Measurements from ENCODE around the gene DNAH7. TPM values are rescaled to one million over a fixed set of nuclear protein-coding genes. Genes with fewer than 3 reads are reported as not detected.

Gene DNAH7
- total RNA-seq, 1 experiment from 2014 or later, result 0.92 TPM

DNA sequence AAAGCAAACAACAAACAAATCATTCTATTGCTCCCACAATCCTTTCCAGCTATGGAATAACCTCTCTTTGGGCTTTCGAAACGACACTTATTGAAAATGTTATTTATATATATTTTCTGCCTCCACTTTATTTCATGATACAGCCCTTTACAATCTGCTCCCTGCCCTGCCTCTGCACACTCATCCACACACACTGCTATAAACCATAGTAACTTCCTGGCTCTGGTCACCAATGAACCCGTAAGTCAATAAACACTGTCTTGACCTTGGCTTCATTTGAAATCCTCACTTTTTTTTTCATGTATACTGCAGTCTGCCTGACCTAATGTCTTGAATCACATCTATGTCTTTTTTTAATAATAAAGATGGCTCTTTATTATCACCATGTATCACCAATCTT, 250.1 kb downstream of the DNAH7 start:
- DNase-seq (ENCODE audit: extremely low read depth, low read depth), result no peak

DNA sequence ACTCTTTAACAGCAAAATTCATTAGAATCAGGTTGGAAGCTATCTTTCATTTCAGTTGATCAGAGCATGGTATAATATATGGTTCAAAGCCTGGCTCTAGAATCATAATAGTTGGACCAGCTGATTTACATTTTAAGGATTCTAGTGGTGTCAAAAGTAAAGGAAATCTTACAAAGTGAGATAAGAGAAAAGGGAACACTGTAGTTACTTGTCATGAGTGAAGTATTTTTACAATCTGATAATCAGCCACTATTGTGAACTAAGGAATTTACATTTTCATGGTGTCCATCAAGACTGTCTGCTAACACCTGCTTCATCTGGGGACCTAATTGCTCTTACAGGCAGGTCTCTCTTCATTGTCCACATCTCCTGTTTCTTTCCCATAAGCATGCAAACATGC, 250.5 kb downstream of the DNAH7 start:
- DNase-seq (ENCODE audit: extremely low read depth, low read depth), result no peak

DNA sequence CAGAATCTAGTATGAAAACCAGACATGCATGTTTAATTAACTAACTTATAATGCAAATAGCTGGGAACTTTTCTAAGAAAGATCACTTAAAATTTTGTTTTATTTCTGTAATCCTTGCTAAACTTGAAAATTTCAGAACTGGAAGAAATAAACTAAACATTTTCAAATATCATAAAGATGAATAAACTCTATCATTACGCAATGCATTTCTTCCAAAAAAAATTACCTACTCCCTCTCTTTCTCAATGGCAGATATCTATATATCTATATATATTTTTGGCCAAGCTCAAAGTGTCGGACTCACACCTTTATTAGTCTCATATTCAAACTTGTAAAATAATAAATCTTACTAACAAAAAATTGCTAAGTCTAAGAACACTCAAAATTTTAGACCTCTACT, 253.6 kb downstream of the DNAH7 start:
- DNase-seq (ENCODE audit: extremely low read depth, low read depth), result no peak

DNA sequence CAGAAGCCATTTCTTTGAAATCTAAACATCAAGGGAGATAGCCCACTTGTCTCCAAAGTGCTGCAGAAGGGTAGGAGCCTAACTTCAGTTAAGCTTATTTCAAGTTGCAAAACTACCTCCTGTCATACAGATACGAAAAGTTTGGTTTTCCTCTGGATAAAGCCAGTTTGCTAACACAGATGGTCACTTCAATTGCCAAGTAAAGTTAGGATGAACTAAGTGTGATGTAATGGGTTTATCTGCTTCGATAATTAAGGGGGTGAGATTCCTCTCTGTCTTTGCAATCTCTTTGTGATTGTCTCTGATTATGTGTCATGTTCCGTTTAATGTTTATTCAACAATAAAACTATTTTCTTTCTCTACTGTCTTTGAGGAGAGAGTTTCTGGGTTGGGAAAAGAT, 255.2 kb downstream of the DNAH7 start:
- DNase-seq (ENCODE audit: extremely low read depth, low read depth), result no peak

DNA sequence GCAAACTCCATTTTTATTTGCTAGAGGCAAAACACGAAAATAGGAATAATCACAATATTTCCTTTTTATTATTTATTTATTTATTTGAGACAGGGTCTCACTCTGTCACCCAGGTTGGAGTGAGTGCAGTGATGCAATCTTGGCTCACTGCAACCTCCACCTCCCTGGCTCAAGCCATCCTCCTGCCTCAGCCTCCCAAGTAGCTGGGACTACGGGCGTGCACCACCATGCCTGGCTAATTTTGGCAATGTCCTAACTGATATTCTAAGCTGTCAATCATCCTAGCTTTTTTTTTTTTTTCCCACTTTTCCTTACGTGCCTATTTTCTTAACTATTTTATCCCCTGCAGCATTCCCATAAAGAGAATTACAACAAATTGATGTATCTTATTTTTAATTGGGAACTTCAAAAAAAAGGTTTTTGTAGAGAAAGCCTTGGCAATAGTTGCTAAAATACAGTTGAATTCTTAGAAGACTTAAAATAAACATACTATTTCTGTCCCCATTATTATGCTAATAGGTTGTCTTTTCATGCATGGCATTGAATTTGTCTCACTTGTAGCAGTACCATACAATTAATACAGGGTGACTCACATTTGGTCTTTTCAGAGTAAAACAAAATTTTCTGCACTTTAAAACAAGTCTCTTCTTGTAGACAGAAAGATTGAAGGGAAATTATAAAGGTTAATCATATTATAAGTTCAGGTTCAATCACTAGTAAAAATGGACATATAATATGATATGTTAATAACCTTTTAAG, 258.1 kb downstream of the DNAH7 start:
- no peak for DNase-seq (ENCODE audit: extremely low read depth, low read depth)

DNA sequence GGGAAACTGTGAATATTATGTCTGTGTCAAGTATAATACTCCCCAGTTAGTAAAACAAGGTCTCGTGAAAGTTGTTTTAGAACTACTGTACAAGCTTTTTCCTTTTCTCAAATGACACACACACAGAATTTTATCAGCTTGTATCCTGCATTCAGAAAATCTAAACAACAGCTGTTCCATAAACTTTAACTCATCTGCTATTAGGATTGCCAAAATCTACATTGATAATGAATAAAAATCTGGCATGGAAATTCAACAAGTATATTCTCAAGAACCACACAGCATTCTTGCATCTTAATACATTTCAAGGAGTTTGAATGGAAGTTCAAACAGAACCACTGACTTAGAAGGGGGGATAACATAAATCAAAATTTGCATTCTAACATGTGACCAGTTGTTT, 260.4 kb downstream of the DNAH7 start:
- DNase-seq (ENCODE audit: extremely low read depth, low read depth), result no peak

DNA sequence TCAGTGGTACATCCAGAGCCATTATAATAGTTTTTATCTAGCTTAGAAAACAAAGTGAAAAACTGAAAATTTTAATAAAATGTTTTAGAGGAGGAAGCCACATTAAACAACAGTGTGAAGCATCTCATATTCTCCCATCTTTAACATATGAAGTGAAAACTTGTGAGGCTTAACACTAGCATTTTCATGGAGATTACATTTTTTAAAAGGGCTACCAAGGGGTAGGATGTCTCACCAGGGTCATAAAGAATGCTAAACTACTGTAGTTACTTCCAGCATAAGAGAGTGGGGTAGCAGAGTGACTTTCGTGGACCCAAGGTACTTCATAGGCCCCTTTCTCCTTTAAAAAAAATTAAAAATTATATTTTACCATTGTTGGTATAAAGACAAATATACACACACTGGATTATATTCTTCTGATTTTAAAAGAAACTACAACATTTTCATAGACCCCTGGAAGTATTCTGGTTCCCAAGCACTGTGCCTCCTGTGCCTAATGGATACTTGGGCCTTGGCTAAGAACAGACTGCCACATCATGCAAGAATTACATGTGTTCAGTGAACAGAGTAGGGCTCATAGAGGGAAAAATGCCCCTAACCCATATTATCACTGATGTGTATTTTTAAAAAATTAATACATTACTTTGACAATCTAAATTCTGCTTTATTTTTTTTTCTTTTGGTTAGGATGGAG, 263.2 kb downstream of the DNAH7 start:
- no peak for DNase-seq (ENCODE audit: extremely low read depth, low read depth)

DNA sequence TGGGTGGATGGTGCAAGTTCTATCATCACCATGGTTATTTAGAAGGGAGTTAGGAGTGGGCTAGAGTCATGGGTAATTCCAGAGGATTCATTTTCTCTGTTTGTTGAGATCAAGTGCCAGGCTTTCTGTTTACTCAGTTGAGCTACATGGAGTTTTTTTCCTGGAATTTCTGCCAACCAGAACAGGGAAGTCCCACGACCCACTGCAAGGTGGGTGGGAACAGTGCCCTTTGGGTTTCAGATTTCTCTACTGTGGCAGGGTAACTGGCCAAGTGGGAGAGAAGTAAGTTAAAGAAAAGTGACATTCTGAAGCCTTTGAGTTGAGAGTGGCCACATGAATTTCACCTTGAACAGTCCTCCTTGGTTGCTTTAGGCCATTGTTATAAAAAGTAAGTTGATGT, 272.8 kb downstream of the DNAH7 start:
- DNase-seq (ENCODE audit: extremely low read depth, low read depth), result no peak

DNA sequence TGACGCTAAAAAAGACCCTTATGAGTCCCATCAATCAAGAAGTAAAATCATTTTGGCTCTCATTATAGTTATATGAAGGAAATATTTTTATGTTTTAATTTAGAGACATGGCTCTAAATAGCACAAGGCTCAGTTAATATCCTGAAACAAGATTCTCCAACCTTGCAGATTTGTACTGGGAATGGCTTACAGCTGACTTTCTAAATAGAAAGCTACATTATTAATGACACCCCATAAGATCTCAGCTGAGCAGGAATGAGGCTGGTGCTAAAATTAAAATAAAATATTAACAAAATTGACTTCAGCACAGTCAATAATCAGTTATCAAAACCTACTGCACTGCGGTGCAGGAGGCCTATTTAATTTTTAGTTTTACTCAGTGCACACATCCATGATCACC, 274.8 kb downstream of the DNAH7 start:
- no peak for DNase-seq (ENCODE audit: extremely low read depth, low read depth)

DNA sequence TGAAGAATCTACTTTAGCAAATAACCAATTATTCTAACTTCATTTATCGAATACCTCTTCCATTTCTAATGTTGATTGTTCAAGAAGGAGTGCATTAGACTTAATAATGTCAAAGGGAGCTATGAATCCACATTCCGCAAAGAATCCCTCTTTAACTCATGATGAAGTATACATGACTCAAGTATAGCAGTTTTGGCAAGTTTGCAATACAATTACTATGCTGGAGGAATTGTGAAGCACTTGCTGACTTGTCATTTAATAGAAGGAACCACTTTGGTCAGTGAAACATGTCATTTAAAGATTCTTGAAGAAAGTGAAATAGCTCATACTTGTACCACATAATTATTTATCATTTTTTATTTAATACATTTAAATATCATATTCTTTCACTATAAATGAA, 286.5 kb downstream of the DNAH7 start:
- no peak for DNase-seq (ENCODE audit: extremely low read depth, low read depth)

DNA sequence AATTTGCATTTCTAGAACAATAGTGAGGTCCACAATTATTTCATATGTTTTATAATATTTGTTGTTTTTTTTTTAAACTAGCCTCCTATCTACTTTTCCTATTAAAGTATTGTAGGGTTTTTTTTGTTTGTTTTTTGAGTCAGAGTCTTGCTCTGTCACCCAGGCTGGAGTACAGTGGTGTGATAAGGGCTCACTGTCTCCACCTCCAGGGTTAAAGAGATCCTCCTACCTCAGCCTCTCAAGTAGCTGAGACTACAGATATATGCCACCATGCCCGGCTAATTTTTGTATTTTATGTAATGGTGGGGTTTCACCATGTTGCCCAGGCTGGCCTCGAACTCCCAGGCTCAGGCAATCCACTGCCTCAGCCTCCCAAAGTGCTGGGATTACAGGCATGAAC, 289.1 kb downstream of the DNAH7 start:
- no peak for DNase-seq (ENCODE audit: extremely low read depth, low read depth)

DNA sequence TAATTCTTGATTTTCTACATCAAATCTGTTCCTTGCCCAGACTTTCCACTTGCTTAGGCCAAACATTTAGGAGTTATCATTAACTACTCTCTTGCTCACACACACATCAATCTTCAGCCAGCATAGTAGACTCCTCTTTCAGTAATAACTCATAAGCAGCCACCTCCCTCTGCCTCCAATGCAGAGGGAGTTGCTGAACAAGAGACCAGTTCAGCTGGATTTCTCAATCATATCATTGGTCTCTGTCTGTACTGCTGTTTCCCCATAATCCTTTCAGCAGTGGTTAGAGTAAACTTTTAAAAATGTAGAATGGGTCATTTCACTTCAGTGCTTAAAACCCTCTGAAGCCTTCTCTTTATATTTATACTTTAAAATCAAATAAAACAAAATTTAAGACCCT, 298.7 kb downstream of the DNAH7 start:
- no peak for DNase-seq (ENCODE audit: extremely low read depth, low read depth)

DNA sequence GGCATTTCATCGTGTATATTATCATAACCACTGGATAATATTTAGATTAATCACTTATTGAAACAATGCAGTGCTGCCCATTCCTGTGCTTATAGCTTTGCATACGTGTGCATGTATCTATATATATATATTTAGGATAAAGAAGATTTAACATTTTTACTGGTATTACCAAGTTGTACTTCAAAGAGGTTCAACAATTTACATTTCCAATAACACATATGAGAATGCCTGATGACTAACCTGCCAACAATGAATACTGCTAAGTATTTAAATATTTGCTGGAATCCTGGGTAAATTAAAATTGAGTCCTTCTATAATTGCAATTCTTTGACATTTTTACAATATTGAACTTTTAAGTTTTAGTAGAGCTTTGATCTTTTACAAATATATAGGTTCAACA, 300.2 kb downstream of the DNAH7 start:
- no peak for DNase-seq (ENCODE audit: extremely low read depth, low read depth)

DNA sequence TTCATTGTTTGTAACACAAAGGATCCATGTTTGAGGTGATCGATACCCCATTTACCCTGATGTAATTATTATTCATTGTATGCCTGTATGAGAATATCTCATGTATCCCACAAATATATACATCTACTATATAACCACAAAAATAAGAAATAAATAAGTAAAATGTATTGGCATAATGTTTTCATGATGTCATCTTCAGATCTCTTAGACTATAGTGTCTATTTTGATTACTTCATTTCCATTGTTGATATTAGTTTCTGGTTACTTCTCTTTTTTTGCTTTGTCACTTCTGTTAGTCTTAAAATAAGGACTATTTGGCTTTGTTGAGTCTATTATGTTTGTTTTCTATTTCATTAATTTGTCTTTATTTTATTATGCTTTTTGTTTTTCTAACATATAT, 301.9 kb downstream of the DNAH7 start:
- no peak for DNase-seq (ENCODE audit: extremely low read depth, low read depth)

DNA sequence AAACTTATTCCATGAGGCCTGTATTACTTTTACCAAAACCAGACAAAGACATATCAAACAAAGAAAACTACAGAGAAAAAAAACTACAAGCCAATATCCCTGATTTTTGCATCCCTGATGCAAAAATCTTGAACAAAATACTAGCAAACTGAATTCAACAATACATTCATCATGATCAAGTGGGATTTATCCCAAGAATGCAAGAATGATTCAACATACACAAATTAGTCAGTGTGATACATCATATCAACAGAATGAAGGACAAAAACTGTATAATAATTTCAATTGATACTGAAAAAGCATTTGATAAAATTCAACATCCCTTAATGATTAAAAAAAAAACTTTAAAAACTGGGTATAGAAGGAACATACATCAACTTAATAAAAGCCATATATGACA, 304.8 kb downstream of the DNAH7 start:
- DNase-seq (ENCODE audit: extremely low read depth, low read depth), result no peak

DNA sequence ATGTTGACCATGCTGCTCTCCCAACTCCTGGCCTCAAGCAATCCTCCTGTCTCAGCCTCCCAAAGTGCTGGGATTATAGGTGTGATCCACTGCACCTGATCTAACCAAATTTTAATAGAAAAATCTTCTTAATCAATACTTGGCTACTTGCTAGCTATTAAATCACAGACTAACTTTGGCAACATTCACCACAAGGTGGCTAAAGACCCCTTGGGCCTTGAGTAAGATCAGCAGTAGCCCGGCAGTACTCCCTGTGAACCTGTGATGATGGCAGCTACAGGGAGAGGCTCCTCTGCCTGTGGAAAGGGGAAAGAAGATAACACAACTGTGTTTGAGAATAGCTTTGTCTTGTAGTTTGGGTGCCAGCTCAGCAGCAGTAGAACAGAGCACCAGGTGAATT, 308.8 kb downstream of the DNAH7 start:
- no peak for DNase-seq (ENCODE audit: extremely low read depth, low read depth)

DNA sequence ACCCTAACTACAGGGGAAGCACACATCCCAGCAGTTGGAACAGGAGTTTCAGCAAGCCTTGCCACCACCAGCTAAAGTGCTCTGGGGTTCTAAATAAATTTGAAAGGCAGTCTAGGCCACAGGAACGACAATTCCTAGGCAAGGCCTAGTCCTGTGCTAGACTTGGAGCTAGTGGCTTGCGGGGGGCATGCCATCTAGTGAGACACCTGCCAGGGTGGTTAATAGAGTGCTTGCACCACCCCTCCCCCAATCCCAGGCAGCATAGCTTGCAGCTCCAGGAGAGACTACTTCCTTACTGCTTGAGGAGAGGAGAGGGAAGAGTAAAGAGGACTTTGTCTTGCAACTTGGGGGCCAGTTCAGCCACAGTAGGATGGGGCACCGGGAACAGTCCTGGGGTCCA, 309.8 kb downstream of the DNAH7 start:
- DNase-seq (ENCODE audit: extremely low read depth, low read depth), result no peak

DNA sequence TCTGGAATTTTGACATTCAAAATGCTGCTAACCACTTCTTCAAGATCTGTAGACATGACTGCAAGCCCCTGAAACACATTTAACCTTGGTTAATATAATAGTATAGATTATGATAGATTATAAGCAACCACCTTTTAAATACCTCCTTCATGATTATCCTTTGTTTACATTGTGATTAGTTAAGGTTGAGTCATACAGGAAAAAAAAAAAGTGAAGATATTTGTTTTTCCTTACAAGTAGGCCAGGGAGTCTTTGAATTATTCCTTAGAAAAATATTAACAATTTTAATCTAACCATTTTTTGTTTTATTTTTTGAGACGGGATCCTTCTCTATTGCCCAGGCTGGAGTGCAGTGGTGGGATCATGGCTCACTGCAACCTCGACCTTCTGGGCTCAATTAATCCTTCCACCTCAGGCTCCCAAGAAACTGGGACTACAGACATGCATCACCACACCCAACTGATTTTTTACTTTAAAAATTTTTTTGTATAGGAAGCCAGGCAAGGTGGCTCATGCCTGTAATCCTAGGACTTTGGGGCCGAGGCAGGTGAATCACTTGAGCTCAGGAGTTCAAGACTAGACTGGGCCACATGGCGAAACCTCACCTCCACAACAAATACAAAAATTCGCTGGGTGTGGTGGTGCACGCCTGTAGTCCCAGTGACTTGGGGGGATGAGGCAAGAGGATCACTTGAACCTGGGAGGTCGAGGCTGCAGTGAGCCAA, 312.3 kb downstream of the DNAH7 start:
- no peak for DNase-seq (ENCODE audit: extremely low read depth, low read depth)

DNA sequence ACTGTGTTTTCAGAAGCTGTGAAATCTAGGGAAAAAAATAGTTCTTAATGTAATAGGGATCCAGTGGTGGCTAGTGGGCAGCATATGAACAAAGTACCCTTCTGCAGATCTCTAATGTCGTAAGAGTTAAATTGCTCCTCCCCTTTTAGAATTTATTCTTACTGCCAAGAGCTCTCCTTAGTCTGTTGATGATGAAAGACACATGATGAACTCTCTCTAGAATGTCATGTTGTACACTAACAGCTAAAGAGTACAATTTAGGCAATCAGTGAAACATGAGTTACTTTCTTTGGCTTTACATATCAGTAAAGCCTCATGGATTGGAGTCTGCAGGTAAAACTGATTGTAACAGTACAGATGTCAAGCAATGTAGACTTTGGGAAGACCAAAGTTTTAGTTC, 327.4 kb downstream of the DNAH7 start:
- no peak for DNase-seq (ENCODE audit: extremely low read depth, low read depth)

DNA sequence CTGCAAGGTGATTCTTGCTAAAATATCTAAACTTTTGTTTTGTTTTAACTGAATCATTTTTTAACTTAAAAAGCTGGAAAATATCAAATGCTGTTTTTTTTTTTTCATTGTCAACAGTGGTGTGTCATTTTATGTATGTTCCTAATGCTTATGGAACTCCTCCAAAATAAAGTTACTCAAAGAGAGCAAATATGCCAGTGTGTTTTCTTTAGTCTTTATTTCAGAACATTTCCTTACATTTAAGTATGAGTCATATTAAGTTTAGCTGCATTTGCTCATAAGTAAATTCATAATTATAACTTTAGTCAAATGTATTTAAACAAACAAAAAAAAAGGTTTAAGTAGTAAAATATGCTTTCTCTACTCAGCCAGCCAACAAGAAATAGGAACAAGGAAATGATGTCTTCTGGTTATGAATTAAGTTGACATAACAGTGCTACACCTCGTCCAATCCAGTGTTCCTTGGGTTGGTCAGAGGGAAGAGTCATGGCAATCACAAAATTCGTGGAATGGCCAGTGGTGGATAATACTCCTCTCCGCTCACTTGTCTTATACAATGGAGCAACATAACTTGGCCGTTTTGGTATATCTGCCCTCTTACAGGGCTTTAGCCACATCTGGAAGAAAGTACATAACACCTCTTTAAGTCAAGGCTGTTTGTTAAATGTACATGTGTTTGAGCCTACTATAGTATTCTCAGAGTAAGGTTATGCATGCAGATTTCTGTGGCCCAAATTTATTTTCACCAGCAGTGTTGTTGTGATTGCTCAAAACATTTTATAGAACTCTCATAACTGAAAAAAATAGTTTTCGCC, 330.9 kb downstream of the DNAH7 start:
- no peak for DNase-seq (ENCODE audit: extremely low read depth, low read depth)

DNA sequence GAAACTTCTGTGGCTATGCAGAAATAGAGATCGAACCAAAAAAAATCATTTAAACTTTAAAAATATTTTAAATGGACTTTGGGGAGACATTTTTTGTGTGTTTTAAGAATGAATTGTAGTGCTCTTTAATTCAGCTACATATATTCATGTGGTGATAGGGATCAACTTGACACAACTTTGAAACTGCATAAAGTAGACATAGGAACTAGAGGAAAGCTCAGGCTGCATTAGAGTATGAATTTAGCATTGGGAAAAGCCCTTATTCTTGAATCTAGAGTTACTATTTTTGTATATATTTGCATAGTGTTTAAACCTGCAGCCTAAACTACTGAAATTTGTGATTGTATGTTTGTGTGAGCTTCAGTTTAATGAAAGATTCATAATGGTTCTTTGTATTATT, 333.3 kb downstream of the DNAH7 start:
- DNase-seq (ENCODE audit: extremely low read depth, low read depth), result no peak
